K562 (cell line): Measurements from ENCODE around the gene MEI4.

Experiments used
- BCL6 ChIP-seq: fragments of 250-450 bp; sonication (Bioruptor Pico); IDR thresholded peaks from 2 replicates; pipeline ENCODE4 v1.4.0; 2020
- CHD2 ChIP-seq: IDR thresholded peaks from 2 replicates; pipeline ENCODE4 v1.6.1; 2011; ENCODE audit warnings: low read depth, low read length
- HMG20A ChIP-seq: fragments of 450-650 bp; formaldehyde crosslinking; conservative IDR thresholded peaks from 2 replicates; pipeline ENCODE4 v1.4.0; 2020; ENCODE audit warnings: mild to moderate bottlenecking, mixed read lengths
- KAT2B ChIP-seq: IDR thresholded peaks from one replicate; pipeline ENCODE4 v1.6.1; 2012; ENCODE audit warnings: low read depth, mild to moderate bottlenecking, control low read depth, inconsistent platforms, low read length, moderate library complexity
- NCOA1 ChIP-seq: fragments of 450-650 bp; IDR thresholded peaks from 2 replicates; pipeline ENCODE4 v1.6.1; 2016; ENCODE audit warnings: low read depth
- POLR2A ChIP-seq: fragments of 450-650 bp; conservative IDR thresholded peaks from 2 replicates; pipeline ENCODE4 v1.6.1; 2016
- RFX5 ChIP-seq: IDR thresholded peaks from 2 replicates; pipeline ENCODE4 v1.6.1; 2011; ENCODE audit warnings: low read depth, mild to moderate bottlenecking, improper control_type of control experiment, low read length
- SP1 ChIP-seq: sonication (generic); formaldehyde crosslinking; IDR thresholded peaks from 2 replicates; pipeline ENCODE4 v1.8.1; 2022; ENCODE audit warnings: mild to moderate bottlenecking, missing genetic modification reagents
- ZNF121 ChIP-seq: sonication (generic); formaldehyde crosslinking; conservative IDR thresholded peaks from 2 replicates; pipeline ENCODE4 v1.8.0; 2022; ENCODE audit warnings: missing genetic modification reagents
- TF ChIP-seq, protein P1 (sequence below), 3 experiments: IDR thresholded peaks in 2 of 3; conservative IDR thresholded peaks in 1 of 3; 2 replicates each; pipeline ENCODE4 v1.5.1; 2011 to 2012; ENCODE audit warnings: low read length in 3 of 3, mild to moderate bottlenecking in 3 of 3, control low read depth in 2 of 3, improper control_type of control experiment in 1 of 3, inconsistent platforms in 1 of 3, low read depth in 1 of 3, mixed read lengths in 1 of 3, moderate library complexity in 1 of 3; ENCODE audit not compliant: insufficient read depth in 2 of 3

DNA sequence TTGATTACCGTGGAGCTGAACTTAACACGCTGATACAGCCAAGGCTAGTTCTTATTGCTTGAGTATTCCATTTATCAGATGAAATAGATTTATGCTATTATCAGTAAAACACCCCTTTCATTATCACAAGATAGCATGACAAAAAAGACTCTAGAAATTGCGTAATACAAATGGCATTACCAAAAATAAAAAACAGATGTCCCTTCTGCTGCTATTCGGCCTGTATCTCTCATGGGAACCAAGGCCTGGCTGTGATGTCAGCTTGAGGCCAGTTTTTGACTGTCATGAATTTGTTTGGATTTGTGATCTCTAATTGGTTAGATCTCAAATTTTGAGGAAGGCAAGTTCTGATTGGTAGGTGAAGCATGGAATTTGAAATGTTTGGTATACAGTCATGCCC, 25.2 kb downstream of the MEI4 start:
- TF ChIP-seq POLR2A (no peak), HMG20A (CRISPR knock-in tag) (no peak), KAT2B (no peak), NCOA1 (no peak), CHD2 (no peak), ZNF121 (CRISPR knock-in tag) (no peak), SP1 (CRISPR knock-in tag) (no peak), BCL6 (CRISPR knock-in tag) (no peak), RFX5 (no peak)
- TF ChIP-seq, protein P1, sequence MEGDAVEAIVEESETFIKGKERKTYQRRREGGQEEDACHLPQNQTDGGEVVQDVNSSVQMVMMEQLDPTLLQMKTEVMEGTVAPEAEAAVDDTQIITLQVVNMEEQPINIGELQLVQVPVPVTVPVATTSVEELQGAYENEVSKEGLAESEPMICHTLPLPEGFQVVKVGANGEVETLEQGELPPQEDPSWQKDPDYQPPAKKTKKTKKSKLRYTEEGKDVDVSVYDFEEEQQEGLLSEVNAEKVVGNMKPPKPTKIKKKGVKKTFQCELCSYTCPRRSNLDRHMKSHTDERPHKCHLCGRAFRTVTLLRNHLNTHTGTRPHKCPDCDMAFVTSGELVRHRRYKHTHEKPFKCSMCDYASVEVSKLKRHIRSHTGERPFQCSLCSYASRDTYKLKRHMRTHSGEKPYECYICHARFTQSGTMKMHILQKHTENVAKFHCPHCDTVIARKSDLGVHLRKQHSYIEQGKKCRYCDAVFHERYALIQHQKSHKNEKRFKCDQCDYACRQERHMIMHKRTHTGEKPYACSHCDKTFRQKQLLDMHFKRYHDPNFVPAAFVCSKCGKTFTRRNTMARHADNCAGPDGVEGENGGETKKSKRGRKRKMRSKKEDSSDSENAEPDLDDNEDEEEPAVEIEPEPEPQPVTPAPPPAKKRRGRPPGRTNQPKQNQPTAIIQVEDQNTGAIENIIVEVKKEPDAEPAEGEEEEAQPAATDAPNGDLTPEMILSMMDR (IDR thresholded peaks at IDR 0.05 in 2 of 3, conservative IDR thresholded peaks at IDR 0.05 in 1 of 3; ENCODE audit: insufficient read depth in 2 of 3, low read depth in 1 of 3, low read length in 3 of 3): no peak
